Bronchial epithelial cell (primary cell): ENCODE results near the gene MEX3A. TPM values are rescaled to one million over a fixed set of nuclear protein-coding genes. Genes with fewer than 3 reads are reported as not detected.
"Not testable (repeated sequence)": the region's sequence is repeated elsewhere in the genome, so short reads cannot be mapped to it uniquely, and the experiment has no call there.

Source experiments
- DNase-seq: peaks from one replicate; pipeline ENCODE4 v3.0.0-alpha.2; 2010; ENCODE audit warnings: low read depth
- FAIRE-seq: peaks from 2 replicates; lab custom pipeline; 2011; peaks lifted over from hg19 to GRCh38; lab: Jason Lieb, UNC
- H3K27me3 ChIP-seq: 2 replicates; pipeline ENCODE4 v1.5.1; 2011; ENCODE audit warnings: low read length; ENCODE audit not compliant: control insufficient read depth, insufficient read depth
- H3K36me3 ChIP-seq: 2 replicates; pipeline ENCODE4 v1.5.1; 2011; ENCODE audit warnings: low read length; ENCODE audit not compliant: control insufficient read depth, insufficient read depth
- H3K4me3 ChIP-seq: 2 replicates; pipeline ENCODE4 v1.5.1; 2011; ENCODE audit warnings: mild to moderate bottlenecking, low read depth, low read length, control low read depth
- total RNA-seq: library from RNA; depleted of rRNA; stranded (reverse); fragments of >200 nt; gene quantifications from 2 replicates; pipeline ENCODE4 v1.2.1, GENCODE V29; 2014
- TF ChIP-seq, protein P1 (sequence below): IDR thresholded peaks from 2 replicates; pipeline ENCODE4 v1.5.1; 2011; ENCODE audit warnings: mild to moderate bottlenecking, moderate library complexity, low read length, control low read depth, inconsistent platforms; ENCODE audit not compliant: insufficient read depth, severe bottlenecking

The MEX3A gene
- total RNA-seq, 1 donor from 2014 or later = 0.53 TPM

DNA sequence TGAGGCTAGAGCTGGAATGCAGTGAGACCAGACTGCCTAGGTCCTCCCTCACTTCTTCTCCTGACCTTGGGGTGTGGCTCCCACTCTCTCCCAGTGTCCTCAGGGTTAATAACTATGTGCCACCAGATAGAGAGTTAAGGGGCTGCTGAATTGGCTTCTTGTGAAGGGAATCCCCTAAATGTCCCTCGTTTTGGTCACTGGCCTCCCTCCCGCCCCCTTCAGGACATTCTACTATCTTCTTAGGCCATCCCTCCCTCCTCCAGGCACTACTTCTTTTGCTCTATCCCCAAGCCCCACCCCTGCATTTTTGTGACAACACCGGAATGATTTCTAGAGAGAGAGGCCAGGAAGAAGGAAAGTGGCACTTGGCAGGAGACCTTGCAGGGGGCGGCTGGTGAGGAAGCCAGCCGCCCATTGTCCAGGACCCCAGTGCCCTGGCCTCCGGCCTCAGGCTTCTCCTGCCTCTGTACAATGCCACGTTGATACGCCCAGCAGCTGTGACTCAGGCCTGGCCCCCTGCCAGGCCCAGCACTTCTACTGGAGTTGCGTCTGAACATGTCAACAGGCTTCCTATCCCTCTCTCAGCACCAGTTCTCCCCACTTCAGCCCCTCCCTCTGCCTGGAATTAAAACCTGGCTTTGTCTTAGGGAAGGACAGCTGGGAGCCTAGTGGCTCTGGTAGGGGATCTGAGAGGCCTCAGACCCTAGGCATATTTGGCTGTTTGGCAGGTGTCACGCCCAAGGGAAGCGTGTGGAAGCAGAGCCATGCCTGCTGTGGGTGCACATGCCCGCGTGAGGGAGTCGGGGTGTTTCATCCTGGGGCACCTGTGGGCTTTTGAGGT, 41.3 kb upstream of the MEX3A start:
- TF ChIP-seq, protein P1, sequence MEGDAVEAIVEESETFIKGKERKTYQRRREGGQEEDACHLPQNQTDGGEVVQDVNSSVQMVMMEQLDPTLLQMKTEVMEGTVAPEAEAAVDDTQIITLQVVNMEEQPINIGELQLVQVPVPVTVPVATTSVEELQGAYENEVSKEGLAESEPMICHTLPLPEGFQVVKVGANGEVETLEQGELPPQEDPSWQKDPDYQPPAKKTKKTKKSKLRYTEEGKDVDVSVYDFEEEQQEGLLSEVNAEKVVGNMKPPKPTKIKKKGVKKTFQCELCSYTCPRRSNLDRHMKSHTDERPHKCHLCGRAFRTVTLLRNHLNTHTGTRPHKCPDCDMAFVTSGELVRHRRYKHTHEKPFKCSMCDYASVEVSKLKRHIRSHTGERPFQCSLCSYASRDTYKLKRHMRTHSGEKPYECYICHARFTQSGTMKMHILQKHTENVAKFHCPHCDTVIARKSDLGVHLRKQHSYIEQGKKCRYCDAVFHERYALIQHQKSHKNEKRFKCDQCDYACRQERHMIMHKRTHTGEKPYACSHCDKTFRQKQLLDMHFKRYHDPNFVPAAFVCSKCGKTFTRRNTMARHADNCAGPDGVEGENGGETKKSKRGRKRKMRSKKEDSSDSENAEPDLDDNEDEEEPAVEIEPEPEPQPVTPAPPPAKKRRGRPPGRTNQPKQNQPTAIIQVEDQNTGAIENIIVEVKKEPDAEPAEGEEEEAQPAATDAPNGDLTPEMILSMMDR = no peak
- peaks cover 6% of the 10 kb centered on the region for H3K36me3 ChIP-seq
- H3K27me3 ChIP-seq = no peaks in the 10 kb centered on the region
- peak overlapping the region; percentile 16 for H3K4me3 ChIP-seq
- FAIRE-seq (no peak), DNase-seq (peak; percentile 97)

DNA sequence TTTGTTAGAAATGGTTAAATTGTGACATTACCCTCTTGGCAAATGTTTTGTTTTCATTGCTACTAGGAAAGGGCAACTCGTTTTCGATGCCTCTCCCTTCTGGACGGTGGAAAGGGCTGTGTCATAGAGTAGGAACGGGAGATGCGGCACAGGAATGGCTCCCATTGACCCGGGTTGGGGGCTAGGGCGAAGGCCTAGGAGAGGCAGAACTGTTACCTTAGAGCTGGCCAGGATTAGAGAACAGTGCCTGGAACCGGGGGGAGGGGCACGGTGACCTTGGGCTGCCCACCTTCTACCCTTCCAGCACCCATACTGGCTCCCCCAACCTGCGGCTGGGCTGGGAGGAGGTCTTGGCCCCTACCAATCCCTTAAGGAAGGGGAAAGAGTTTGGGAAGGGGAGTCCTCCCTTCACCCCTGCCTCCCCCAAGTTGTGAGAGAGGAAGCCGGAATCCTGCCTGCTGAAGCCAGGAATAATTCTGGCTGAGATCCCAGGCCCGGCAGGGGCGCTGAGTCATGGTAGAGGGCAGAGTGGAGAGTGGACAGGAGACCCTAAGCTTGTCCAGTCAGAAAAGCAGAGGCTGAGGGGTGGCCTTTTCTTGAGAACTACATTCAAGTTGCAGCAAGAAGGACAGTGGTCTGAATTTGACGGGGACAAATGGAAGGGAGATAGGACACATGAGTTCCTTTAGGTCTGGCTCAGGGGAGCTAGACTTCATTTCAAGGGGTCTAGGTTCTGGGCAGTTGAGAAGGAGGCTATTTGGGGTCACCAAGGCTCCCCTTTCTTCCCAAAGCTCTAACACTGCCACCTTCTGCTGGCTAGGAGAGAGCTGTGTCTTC, 40.5 kb upstream of the MEX3A start:
- FAIRE-seq (no peak), DNase-seq (peak; percentile 68)
- TF ChIP-seq, protein P1 = peak; percentile 61
- Histone ChIP-seq H3K36me3 (peaks cover 6% of the 10 kb centered on the region), H3K27me3 (no peaks in the 10 kb centered on the region), H3K4me3 (peak overlapping the region; percentile 12)

DNA sequence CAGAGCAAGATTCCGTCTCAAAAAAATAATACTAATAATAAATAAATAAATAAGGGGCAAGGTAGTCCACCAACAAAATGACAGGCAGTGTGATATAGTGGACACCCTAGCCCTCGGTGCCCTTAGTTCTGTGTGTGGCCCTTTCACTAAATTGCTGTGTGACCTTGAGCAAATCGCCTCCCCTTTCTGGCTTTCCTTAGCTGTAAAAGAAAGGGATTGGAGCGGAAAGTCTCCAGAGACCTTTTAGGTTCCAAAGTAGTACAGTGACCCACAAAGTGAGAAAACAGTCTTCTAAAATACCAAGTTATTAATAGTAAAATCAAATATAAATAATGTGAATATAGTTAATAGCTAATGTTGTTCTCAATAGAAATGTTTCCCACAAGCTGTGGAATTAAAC, 39.8 kb upstream of the MEX3A start:
- Histone ChIP-seq H3K27me3 (no peaks in the 10 kb centered on the region), H3K36me3 (peaks cover 6% of the 10 kb centered on the region), H3K4me3 (peak overlapping the region; percentile 12)
- no peak for FAIRE-seq
- DNase-seq = no peak
- TF ChIP-seq, protein P1 = no peak

DNA sequence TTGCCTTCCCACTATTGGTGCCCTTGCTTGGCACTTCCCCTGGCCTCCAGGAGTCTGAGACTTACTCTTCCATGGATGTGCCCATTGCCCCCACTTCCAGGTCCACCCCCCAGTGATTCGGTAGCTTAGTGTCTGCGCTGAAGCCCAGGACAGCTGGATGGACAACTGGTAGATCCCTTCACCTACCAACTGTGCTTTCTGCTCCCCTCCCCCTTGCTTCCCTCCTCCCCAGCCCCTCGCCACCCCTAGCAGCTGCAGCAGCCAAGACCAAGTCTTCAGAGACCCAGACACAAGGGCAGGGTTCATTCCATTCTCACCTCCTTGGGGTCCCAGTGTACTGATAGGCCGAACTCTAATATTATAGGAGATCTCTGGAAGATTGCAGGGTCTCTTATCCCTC, 39.2 kb upstream of the MEX3A start:
- peaks cover 6% of the 10 kb centered on the region for H3K36me3 ChIP-seq
- TF ChIP-seq, protein P1 = no peak
- DNase-seq (no peak), FAIRE-seq (no peak)
- H3K27me3 ChIP-seq = no peaks in the 10 kb centered on the region
- H3K4me3 ChIP-seq = no peak overlapping the region

DNA sequence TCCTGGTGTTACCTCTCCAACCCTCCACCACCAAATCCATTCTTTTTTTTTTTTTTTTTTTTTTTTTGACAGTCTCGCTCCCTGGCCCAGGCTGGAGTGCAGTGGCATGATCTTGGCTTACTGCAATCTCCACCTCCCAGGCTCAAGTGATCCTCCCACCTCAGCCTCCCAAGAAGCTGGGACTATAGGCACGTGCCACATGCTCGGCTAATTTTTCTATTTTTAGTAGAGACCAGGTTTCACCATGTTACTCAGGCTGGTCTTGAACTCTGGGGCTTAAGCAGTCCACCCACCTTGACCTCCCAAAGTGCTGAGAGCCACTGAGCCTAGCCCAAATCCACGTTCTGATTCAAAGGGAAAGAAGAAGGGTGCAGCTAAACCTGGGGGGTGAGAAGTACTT, 38.7 kb upstream of the MEX3A start:
- not testable (repeated sequence) for H3K27me3 ChIP-seq, H3K4me3 ChIP-seq, H3K36me3 ChIP-seq, DNase-seq, FAIRE-seq

DNA sequence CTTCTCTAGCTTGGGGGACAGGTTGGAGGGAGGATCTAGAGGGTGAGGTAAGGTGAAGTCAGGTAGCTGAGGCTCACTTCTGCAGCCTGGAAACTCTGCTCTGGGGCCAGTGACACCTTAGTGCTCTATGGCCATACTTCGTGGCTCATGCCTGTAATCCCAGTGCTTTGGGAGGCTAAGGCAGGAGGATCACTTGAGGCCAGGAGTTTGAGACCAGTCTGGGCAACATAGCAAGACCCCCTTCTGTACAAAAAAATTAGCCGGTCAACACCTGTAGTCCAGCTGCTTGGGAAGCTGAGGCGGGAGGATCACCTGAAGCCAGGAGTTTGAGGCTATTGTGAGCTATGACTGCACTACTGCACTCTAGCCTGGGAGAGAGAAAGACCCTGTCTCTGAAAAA, 38.1 kb upstream of the MEX3A start:
- Histone ChIP-seq H3K27me3 (no peaks in the 10 kb centered on the region), H3K36me3 (peaks cover 6% of the 10 kb centered on the region), H3K4me3 (no peak overlapping the region)
- no peak for FAIRE-seq
- TF ChIP-seq, protein P1 = no peak
- DNase-seq = no peak
